HG03378 (cell line): ENCODE measurements around the gene MYOZ3.

Experiments used
- ATAC-seq: cut with Tn5 transposase; IDR thresholded peaks from one replicate; pipeline ENCODE4 v1.9.1; 2021; ENCODE audit warnings: mild to moderate bottlenecking, moderate library complexity; ENCODE audit not compliant: unreplicated experiment

Gene MYOZ3

GRCh38 chr5:150658699-150659265, 2.3 kb upstream of the MYOZ3 start:
- no peak for ATAC-seq

GRCh38 chr5:150659360-150660107, 1.5 kb upstream of the MYOZ3 start:
- ATAC-seq = no peak

DNA sequence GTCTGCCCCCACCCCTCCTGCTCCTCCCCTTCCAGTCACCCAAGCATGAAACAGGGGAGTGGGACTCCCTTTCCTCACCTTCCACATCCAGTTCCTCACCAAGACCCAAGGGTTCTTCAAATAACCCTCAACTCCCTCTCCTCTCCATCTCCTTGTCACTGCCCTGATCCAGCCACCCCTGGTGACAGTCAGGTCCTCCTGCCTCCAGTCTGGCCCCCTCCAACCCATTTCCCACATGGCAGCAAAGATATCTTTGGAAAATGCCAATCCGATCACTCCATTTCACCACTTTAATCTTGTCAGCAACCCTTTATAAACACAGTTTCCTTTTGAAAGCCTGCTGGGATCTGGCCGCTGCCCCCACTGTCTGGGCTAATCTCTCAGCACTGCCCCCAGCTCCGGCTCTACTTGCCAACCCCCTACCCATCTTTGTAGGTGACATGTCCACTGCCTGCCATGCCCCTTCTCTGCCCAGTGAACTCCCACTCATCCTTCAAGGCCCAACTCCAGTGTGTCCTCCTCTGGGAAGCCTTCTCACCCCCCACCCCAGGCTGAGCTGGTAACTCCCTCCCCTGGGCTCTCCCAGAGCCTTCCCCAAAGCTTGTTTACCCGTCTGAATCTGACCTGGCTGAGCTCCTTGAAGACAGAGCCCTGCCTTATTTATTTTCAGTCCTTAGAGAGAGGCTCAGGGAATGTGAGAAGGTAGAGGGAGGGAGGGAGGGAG, 781 bp upstream of the MYOZ3 start:
- no peak for ATAC-seq

DNA sequence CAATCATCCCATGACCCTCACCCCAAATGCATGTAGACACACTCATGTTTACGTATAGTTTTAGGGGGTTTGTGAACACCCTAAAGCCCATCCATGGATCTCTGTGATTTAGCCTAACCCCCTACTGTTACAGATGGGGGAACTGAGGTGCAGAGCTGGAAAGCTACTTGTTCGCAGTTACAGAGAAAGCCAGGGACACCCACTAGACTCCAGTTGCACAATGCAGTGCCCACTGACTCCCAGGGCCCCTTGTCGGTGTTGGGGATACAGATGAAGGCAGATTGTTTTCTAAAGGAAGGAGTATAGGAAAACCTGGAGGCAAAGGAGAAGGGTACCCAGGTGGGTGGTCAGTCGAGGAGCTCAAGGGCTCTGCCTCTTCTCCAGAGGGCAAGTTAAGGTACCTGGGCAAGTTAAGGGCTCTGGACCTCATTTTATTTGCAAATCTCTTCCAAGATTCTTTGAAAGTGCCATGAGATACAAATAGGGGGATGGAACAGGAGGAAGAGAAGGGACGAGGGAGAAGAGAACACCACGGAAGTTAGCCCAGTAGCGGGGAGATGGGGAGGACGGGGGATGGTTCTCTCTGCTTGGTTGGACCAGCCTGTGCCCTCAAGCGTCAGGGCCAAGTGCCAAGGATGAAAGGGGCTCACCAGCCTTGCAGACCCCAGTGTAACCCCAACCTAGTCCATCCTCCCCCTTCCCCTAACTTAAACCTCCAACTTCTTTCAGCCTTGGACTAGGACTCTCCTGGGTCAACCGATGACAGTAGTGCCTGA, 958 bp downstream of the MYOZ3 start:
- no peak for ATAC-seq

DNA sequence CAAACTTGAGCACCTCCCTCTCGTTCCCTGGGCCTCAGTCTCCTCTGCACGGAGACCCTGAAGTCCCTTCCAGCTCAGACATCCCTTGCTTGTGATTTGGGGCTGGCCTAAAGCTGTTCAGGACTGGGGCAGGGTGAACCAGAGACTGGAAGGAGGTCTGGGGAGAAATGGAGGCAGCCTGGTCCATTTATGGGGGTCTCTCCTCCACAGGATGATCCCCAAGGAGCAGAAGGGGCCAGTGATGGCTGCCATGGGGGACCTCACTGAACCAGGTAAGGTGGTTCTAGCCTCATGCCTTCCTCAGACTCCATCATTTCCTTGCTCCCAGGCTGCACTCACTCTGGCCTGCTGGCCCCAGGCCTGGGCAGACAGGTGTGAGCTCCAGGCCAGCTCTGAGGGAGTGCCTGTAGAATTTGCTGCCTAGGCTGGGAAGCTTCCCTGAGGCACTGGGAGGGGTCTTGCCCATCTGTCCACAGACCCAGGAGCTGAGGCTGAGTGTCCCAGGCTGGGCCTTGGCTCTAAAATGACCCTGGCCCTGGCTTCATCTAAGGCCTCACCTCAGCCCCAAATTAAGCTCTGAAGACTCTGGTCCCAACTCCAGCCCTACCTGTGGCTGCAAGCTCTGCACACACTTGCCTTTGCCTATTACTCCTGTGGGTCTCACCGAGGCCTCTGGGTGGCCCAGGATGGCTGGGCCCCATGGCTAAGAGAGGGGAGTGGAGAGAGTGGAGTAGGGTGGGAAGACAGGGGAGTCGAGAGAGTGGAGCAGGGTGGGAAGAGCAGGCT, 1.9 kb downstream of the MYOZ3 start:
- no peak for ATAC-seq

GRCh38 chr5:150663936-150664335, 2.9 kb downstream of the MYOZ3 start:
- no peak for ATAC-seq

DNA sequence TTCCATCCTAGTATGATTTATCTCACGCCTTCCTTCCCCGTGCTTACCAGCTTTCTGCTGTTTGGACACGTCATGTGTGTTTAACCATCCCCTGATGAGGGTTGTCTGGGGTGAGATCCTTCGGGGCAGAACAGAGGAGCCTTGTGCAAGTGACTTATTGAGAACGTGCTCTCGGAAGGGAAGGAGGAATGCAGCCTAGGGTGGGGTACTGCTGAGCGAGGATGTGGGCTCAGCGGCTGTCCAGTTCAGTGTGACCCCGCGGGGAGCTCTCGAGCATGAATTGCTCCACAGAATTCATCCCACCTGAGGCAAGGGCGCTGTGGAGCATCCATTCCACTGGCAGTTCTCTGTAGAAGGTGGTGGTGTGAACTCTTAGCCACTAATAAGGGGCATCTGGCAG, 4.0 kb downstream of the MYOZ3 start:
- ATAC-seq = no peak

- ATAC-seq = no peak
Measured at GRCh38 chr5:150670275-150670947, 9.4 kb downstream of the MYOZ3 start.

GRCh38 chr5:150670948-150671310, 9.9 kb downstream of the MYOZ3 start:
- ATAC-seq = no peak

GRCh38 chr5:150671509-150672236, 10.6 kb downstream of the MYOZ3 start:
- no peak for ATAC-seq

DNA sequence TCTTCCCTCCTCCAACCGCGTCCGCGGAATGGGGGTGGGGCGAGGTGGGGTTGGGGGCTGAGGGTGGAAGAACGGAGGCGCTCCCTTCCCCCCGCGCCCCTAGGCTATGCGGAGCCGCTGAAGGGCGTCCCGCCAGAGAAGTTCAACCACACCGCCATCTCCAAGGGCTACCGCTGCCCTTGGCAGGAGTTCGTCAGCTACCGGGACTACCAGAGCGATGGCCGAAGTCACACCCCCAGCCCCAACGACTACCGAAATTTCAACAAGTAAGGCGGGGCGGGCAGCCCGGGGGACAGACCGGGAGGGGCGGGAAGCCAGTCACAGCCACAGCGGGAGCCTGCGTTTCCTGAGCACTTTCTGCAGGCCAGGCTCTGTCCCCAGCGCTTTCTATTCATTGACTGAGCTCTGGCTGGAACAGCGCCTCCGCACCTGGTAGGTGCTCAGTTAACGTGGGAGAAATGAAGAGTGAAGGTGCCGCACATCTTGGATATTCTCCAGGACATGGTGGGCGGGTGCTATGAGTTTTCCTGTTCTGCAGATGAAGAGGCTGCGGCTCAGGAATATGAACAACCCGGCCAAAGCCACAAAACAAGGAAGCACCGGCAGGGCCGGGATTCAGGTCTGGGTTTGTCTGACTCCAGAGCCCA, 11.3 kb downstream of the MYOZ3 start:
- ATAC-seq = no peak

DNA sequence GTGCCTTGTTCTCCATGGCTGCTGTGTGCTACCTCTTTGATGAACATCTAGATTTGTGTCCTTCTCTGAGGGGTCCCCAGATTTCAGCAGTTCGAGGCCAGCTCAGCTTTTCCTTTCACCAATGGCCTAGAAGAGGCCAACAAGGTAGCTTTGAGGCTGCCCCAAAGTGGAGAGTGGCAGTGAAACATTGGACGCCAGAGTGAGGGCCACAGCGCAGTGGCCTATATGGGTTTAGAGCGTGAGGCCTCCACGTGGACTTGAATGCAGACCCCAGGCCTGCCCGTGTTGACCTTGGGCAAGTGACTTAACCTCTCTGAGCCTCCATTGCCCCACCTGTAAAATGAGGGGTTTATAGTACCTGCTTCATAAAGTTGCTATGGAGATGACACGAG, 11.8 kb downstream of the MYOZ3 start:
- no peak for ATAC-seq

DNA sequence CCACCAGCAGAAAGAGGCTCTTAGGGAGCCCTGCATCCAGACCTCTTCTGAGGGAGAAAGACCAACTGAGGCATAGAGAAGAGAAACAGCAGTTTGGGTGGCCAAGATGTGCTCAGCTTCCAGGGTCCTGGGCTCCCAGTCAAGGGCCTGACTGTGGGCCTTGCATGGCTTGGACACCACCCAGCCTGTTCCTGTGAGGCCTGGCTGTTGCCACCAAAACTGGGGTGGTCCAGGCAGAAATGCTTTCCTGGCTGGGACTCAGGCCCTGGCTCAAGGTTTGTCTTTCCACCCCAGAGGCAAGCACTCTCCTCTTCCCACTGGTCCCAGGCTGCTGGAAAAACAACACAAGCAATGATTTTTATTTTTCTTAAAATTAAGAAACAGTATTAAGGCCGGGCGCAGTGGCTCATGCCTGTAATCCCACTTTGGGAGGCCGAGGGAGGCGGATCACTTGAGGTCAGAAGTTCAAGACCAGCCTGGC, 13.3 kb downstream of the MYOZ3 start:
- no peak for ATAC-seq

DNA sequence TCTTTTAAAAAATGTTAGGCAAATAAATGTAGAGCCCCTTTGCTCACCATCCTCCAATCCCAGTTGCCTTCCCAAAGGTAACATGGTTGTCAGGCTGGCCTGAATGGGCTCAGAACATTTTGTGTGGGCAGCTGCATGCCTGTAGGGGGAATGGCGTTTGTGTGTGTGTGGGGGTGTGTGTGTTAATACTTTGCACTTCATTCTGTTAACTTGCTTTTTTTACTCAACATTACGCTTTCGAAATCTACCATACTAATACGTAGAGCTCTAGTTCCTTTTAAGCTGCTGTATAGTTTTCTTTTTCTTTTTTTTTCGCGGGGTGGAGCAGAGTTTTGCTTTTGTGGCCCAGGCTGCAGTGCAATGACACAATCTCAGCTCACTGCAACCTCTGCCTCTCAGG, 14.0 kb downstream of the MYOZ3 start:
- no peak for ATAC-seq

- ATAC-seq = no peak
Measured at GRCh38 chr5:150676578-150676977, 15.5 kb downstream of the MYOZ3 start.

DNA sequence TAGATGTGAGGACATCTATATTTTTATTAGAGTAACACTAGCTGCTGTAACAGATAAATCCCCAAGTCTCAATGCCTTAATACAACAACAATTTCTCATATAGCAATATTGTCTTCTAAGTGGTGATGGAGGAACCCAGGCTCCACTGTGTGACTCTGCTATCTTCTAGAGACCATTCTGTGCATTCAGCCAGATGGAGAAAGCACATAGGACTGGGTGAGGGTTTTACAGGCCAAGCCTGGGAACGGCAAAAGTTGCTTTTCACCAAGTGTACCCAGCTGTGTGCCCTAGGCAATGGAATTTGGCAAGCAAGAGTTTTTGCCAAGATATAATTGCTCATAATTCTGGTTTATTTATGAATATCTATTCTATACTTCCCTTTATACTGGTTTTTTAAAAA, 28.1 kb downstream of the MYOZ3 start:
- ATAC-seq = no peak

GRCh38 chr5:150690760-150691159, 29.7 kb downstream of the MYOZ3 start:
- ATAC-seq = no peak

DNA sequence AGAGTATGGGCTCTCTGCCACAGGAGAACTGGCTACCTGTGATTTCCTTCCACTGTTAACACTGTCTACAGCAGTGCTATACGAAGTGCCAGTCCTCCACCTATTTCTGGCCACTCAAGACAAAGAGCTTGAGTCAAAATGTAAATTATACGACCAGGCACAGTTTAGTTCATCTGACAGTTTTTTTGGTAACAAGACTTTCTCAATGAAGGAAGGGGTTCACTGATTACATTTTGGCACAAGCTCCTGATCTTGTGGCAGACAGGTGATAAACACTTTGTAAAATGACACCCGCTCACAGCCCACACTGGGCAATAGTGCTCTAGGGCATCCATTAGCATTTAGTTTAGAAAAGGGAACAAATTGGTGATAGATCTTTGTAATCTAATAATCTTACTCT, 31.2 kb downstream of the MYOZ3 start:
- ATAC-seq = no peak

DNA sequence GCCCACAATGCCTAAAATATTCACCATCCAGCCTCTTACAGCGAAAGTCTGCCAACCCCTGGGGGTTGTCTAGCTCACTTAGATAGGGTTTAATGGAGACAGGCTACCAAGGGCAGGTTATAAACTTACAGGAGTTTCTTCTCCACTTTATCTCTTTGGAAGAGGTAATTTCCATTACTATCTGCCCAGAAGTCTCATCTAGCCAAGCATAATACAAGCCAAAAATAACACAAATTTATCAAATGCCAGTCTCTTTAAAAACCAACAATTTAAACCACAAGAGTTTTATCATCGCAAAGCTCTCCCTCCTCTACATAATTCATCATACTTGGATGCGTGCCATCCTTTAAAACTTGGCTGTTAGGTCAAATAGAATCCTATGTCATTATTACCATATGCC, 33.6 kb downstream of the MYOZ3 start:
- ATAC-seq = no peak
